Breast epithelium (tissue), 4 donors: ENCODE data around the gene ARHGAP9. TPM values are rescaled to one million over a fixed set of nuclear protein-coding genes. Genes with fewer than 3 reads are reported as not detected.

Experiments used
- DNase-seq, 2 donors: peaks; one replicate each; pipeline ENCODE4 v3.0.0-alpha.2; 2019; ENCODE audit warnings: low spot score in 2 of 2
- H3K27ac ChIP-seq, 2 donors: fragments of 200-600 bp; sonication (generic) in 1 of 2; one replicate each; pipeline ENCODE4 v1.5.1; 2016 to 2019; ENCODE audit warnings: mild to moderate bottlenecking in 1 of 2
- H3K27me3 ChIP-seq, 2 donors: fragments of 200-600 bp; sonication (generic) in 1 of 2; one replicate each; pipeline versions ENCODE4 v1.5.1 to v1.6.0; 2017 to 2019; ENCODE audit warnings: control low read depth in 1 of 2, mild to moderate bottlenecking in 1 of 2
- H3K36me3 ChIP-seq: fragments of 200-600 bp; one replicate; pipeline ENCODE4 v1.5.1; 2019
- H3K4me1 ChIP-seq, 2 donors: fragments of 200-600 bp; sonication (generic); one replicate each; pipeline ENCODE4 v1.5.1; 2016 to 2019; ENCODE audit warnings: control low read depth in 1 of 2
- H3K4me3 ChIP-seq, 3 donors: fragments of 200-600 bp; sonication (generic); 1 replicate in 2 of 3; 2 replicates in 1 of 3; pipeline ENCODE4 v1.5.1; 2016 to 2019; ENCODE audit warnings: mild to moderate bottlenecking in 3 of 3, moderate library complexity in 2 of 3
- H3K9me3 ChIP-seq, 2 donors: fragments of 200-600 bp; sonication (generic) in 1 of 2; one replicate each; pipeline ENCODE4 v1.5.1; 2016 to 2019; ENCODE audit warnings: control low read depth in 1 of 2
- CTCF ChIP-seq, 3 donors: fragments of 450-650 bp; IDR thresholded peaks; one replicate each; pipeline ENCODE4 v1.5.1; 2016 to 2017; ENCODE audit warnings: antibody characterized with exemption in 3 of 3, mild to moderate bottlenecking in 3 of 3, moderate library complexity in 3 of 3
- POLR2A ChIP-seq: fragments of 450-650 bp; IDR thresholded peaks from one replicate; pipeline ENCODE4 v1.6.1; 2016; ENCODE audit warnings: antibody characterized with exemption, mild to moderate bottlenecking, moderate library complexity
- POLR2AphosphoS5 ChIP-seq, 3 donors: sonication (generic); formaldehyde crosslinking; IDR thresholded peaks; one replicate each; pipeline ENCODE4 v1.6.1; 2017; ENCODE audit warnings: antibody characterized with exemption in 3 of 3
- intact Hi-C: fragments of 100-400 bp; cut with DNase I; formaldehyde crosslinking; loops from one replicate; pipeline ENCODE4 v1.15.1; 2023; ENCODE audit warnings: low total_unique reads
- total RNA-seq, 3 donors: library from RNA; depleted of rRNA; stranded (reverse); fragments of >200 nt; gene quantifications; one replicate each; pipeline ENCODE4 v1.1.0, GENCODE V29; 2016

The ARHGAP9 gene
- total RNA-seq, 3 donors from 2014 or later = 10.8 to 16.6 (median 11.1) TPM

GRCh38 chr12:57431654-57432188, 47.9 kb downstream of the ARHGAP9 start:
- no peaks in the 10 kb centered on the region for H3K27me3 ChIP-seq
- TF ChIP-seq POLR2A (no peak), CTCF (IDR thresholded peaks at IDR 0.05) (no peak), POLR2AphosphoS5 (IDR thresholded peaks at IDR 0.05) (no peak)
- peak overlapping the region; percentile 97 to 100 for H3K27ac ChIP-seq
- intact Hi-C loops = no loop called here
- peaks cover 0 to 8% of the 10 kb centered on the region in 2 donors for H3K4me1 ChIP-seq
- H3K36me3 ChIP-seq = no peaks in the 10 kb centered on the region
- H3K9me3 ChIP-seq = no peaks in the 10 kb centered on the region
- H3K4me3 ChIP-seq = peak overlapping the region; percentile 72 to 97 (median 73)
- DNase-seq = no peak

GRCh38 chr12:57430931-57431566, 48.6 kb downstream of the ARHGAP9 start, which contains the start of gene R3HDM2:
TSS of gene R3HDM2 (minus strand) at chr12:57431043. CDS start at chr12:57310428, 120,615 bp downstream.
- TF ChIP-seq POLR2AphosphoS5 (IDR thresholded peaks at IDR 0.05) (peak; percentile 97), CTCF (IDR thresholded peaks at IDR 0.05) (no peak), POLR2A (peak; percentile 83)

GRCh38 chr12:57430112-57430930, 49.3 kb downstream of the ARHGAP9 start:
- Histone ChIP-seq H3K27me3 (no peaks in the 10 kb centered on the region), H3K27ac (peak overlapping the region; percentile 97 to 100), H3K4me3 (peak overlapping the region; percentile 72 to 97 (median 73)), H3K36me3 (no peaks in the 10 kb centered on the region), H3K9me3 (no peaks in the 10 kb centered on the region), H3K4me1 (peaks cover 0 to 8% of the 10 kb centered on the region in 2 donors)
- TF ChIP-seq POLR2AphosphoS5 (IDR thresholded peaks at IDR 0.05) (no peak), POLR2A (no peak), CTCF (IDR thresholded peaks at IDR 0.05) (no peak)
- peak in 1 of 2 donors; percentile 32 for DNase-seq
- intact Hi-C loops = no loop called here

More at GRCh38 chr12:57430931-57431566, 48.6 kb downstream of the ARHGAP9 start, which contains the start of gene R3HDM2:
- Histone ChIP-seq H3K27ac (peak within 1 kb of the TSS; percentile 97 to 100), H3K4me1 (peaks cover 0 to 8% of the 10 kb centered on the region in 2 donors), H3K27me3 (no peaks in the 10 kb centered on the region), H3K9me3 (no peaks in the 10 kb centered on the region), H3K36me3 (no peaks in the 10 kb centered on the region), H3K4me3 (peak within 1 kb of the TSS; percentile 72 to 97 (median 73))
- DNase-seq = peak; percentile 91 to 95
- intact Hi-C loops = no loop called here

- Histone ChIP-seq H3K27me3 (no peaks in the 10 kb centered on the region), H3K9me3 (no peaks in the 10 kb centered on the region), H3K36me3 (no peaks in the 10 kb centered on the region), H3K4me3 (peak overlapping the region; percentile 72 to 97 (median 73)), H3K4me1 (peaks cover 0 to 8% of the 10 kb centered on the region in 2 donors), H3K27ac (peak overlapping the region; percentile 97 to 100)
- intact Hi-C loops = no loop called here
- DNase-seq = no peak
- no peak for TF ChIP-seq CTCF (IDR thresholded peaks at IDR 0.05)
- TF ChIP-seq POLR2A = no peak
- TF ChIP-seq POLR2AphosphoS5 (IDR thresholded peaks at IDR 0.05) = no peak
Measured at GRCh38 chr12:57429473-57430111, 50.1 kb downstream of the ARHGAP9 start.
